ENCODE measurements around the gene COL1A2. TPM values are rescaled to one million over a fixed set of nuclear protein-coding genes. Genes with fewer than 3 reads are reported as not detected.

COL1A2 gene
- total RNA-seq, 4 donors from 2014 or later, result 29.9 to 124 (median 61.3) TPM

- Histone ChIP-seq H3K27me3 (no peaks in the 10 kb centered on the region), H3K27ac (no peak overlapping the region)
- TF ChIP-seq EP300 (IDR thresholded peaks at IDR 0.05) (no peak), CTCF (IDR thresholded peaks at IDR 0.05) (no peak), POLR2A (IDR thresholded peaks at IDR 0.05) (no peak), POLR2AphosphoS5 (IDR thresholded peaks at IDR 0.05) (no peak)
Observed at GRCh38 chr7:94382132-94382531, 12.6 kb upstream of the COL1A2 start.

GRCh38 chr7:94382746-94383145, 11.9 kb upstream of the COL1A2 start:
- no peak for TF ChIP-seq POLR2AphosphoS5 (IDR thresholded peaks at IDR 0.05)
- no peak for TF ChIP-seq CTCF (IDR thresholded peaks at IDR 0.05)
- no peak for TF ChIP-seq POLR2A (IDR thresholded peaks at IDR 0.05)
- no peak for TF ChIP-seq EP300 (IDR thresholded peaks at IDR 0.05)
- WGBS, result 84% methylated on average over 1 of the region's 1 CpG
- no peak overlapping the region for H3K27ac ChIP-seq

More at GRCh38 chr7:94382132-94382531, 12.6 kb upstream of the COL1A2 start:
- DNase-seq (ENCODE audit: low spot score in 2 of 2), result no peak
- WGBS, result 70% methylated on average over 3 of the region's 3 CpGs
- H3K4me3 ChIP-seq, result no peak overlapping the region
- H3K36me3 ChIP-seq, result no peaks in the 10 kb centered on the region
- H3K9me3 ChIP-seq, result no peaks in the 10 kb centered on the region
- no peaks in the 10 kb centered on the region for H3K4me1 ChIP-seq

DNA sequence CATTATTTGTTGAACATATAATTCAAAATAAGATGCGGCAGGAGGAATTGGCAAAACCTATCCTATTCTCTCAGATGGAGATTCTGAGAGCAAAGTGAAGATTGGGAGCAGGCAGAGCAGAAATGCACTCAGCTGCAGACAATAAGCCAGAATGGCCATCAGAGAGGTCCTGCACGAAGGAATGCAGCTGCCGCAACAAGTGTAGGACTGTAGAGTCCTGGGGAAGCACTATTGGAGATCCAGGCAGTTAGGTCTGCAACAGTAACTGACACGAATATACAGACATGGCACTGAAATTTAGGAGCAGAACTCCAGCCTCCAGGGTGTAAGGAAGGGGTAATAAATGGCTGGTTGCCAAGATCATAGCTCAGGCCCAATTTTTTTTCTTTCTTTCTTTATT, 10.4 kb upstream of the COL1A2 start:
- Histone ChIP-seq H3K4me1 (no peaks in the 10 kb centered on the region), H3K9me3 (no peaks in the 10 kb centered on the region), H3K27ac (no peak overlapping the region), H3K27me3 (no peaks in the 10 kb centered on the region), H3K4me3 (no peak overlapping the region), H3K36me3 (no peaks in the 10 kb centered on the region)
- WGBS, result 86% methylated on average over 4 of the region's 4 CpGs
- no peak for DNase-seq (ENCODE audit: low spot score in 2 of 2)
- no peak for TF ChIP-seq EP300 (IDR thresholded peaks at IDR 0.05)
- no peak for TF ChIP-seq POLR2AphosphoS5 (IDR thresholded peaks at IDR 0.05)
- no peak for TF ChIP-seq CTCF (IDR thresholded peaks at IDR 0.05)
- no peak for TF ChIP-seq POLR2A (IDR thresholded peaks at IDR 0.05)

More at GRCh38 chr7:94382746-94383145, 11.9 kb upstream of the COL1A2 start:
- no peak for DNase-seq (ENCODE audit: low spot score in 2 of 2)
- Histone ChIP-seq H3K9me3 (no peaks in the 10 kb centered on the region), H3K4me3 (no peak overlapping the region), H3K27me3 (no peaks in the 10 kb centered on the region), H3K36me3 (no peaks in the 10 kb centered on the region), H3K4me1 (no peaks in the 10 kb centered on the region)

DNA sequence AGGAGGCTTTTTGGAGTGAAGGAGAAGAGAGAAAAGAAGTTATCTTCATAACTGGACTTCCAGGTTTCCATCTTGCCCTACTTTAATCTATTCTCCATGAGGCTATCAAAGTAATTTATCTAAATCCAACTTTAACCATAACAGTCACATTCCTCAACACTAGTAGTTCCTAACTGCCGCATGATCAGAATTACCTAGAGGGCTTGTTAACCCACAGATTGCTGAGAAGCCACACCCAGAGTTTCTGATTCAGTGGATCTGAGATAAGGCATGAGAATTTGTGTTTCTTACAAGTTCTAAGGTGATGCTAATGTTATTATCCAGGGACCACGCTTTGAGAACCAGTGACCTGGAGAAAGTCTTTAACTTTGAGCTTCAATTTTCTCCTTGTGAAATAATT, 8.3 kb upstream of the COL1A2 start:
- no peak for DNase-seq (ENCODE audit: low spot score in 2 of 2)
- Histone ChIP-seq H3K9me3 (no peaks in the 10 kb centered on the region), H3K4me1 (no peaks in the 10 kb centered on the region), H3K27ac (no peak overlapping the region), H3K27me3 (no peaks in the 10 kb centered on the region), H3K36me3 (no peaks in the 10 kb centered on the region), H3K4me3 (no peak overlapping the region)
- no peak for TF ChIP-seq EP300 (IDR thresholded peaks at IDR 0.05)
- TF ChIP-seq POLR2A (IDR thresholded peaks at IDR 0.05), result no peak
- no peak for TF ChIP-seq CTCF (IDR thresholded peaks at IDR 0.05)
- TF ChIP-seq POLR2AphosphoS5 (IDR thresholded peaks at IDR 0.05), result no peak
- 69% methylated on average over 2 of the region's 2 CpGs for WGBS

DNA sequence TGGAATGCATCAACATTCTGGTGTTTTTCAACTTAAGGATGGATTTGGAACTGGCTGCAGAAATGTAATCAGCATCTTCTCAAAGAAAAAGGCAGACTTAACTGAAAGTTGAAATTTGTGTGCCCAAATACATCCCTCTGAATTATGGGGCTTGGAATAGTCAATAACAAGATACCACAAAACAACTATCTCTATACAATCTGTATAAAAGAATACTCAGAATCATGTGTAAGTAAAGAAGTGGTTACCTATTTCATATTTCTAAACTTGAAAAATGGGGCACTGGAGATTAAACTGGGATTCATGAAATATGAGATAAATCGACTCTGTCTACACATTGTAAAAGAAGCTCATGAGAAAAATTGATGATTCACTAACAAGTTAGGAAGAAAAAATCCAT, 6.2 kb upstream of the COL1A2 start:
- TF ChIP-seq POLR2AphosphoS5 (IDR thresholded peaks at IDR 0.05), result no peak
- no peak for TF ChIP-seq CTCF (IDR thresholded peaks at IDR 0.05)
- TF ChIP-seq POLR2A (IDR thresholded peaks at IDR 0.05), result no peak
- TF ChIP-seq EP300 (IDR thresholded peaks at IDR 0.05), result no peak
- no peak overlapping the region for H3K27ac ChIP-seq
- H3K9me3 ChIP-seq, result no peaks in the 10 kb centered on the region
- H3K4me1 ChIP-seq, result peaks cover 7% of the 10 kb centered on the region
- H3K27me3 ChIP-seq, result peaks cover 2% of the 10 kb centered on the region
- 71% methylated on average over 1 of the region's 1 CpG for WGBS
- H3K4me3 ChIP-seq, result no peak overlapping the region
- DNase-seq (ENCODE audit: low spot score in 2 of 2), result no peak
- H3K36me3 ChIP-seq, result no peaks in the 10 kb centered on the region

All from suprapubic skin (tissue), 4 donors.